OCI-LY3 (cell line): Measurements from ENCODE around the gene ATP8A2.

Experiments
- H2AFZ ChIP-seq: fragments of 200-600, 300-600 bp; shearing (Covaris generic); 2 replicates; pipeline ENCODE4 v1.6.0; 2014; ENCODE audit warnings: antibody characterized with exemption, low read depth, low read length
- H3K27ac ChIP-seq: fragments of 200-600, 300-600 bp; sonication (generic); 2 replicates; pipeline ENCODE4 v1.5.1; 2014; ENCODE audit warnings: mild to moderate bottlenecking, low read length, moderate library complexity, mixed read lengths
- H3K27me3 ChIP-seq: fragments of 200-600, 300-600 bp; sonication (generic); 2 replicates; pipeline ENCODE4 v1.6.1; 2014; ENCODE audit warnings: low read depth, low read length, mixed read lengths
- H3K36me3 ChIP-seq: fragments of 200-600, 300-600 bp; sonication (generic); replicated peaks from 2 replicates; pipeline ENCODE3; 2014; ENCODE audit warnings: low read depth, low read length, mixed read lengths
- H3K4me1 ChIP-seq: fragments of 300-600, 200-600 bp; sonication (generic); 2 replicates; pipeline ENCODE4 v1.6.1; 2014; ENCODE audit warnings: low read length, mixed read lengths
- H3K4me2 ChIP-seq: fragments of 200-600, 300-600 bp; sonication (generic); 2 replicates; pipeline ENCODE4 v1.6.1; 2014; ENCODE audit warnings: low read length, mixed read lengths
- H3K4me3 ChIP-seq: fragments of 300-600, 200-600 bp; sonication (generic); 2 replicates; pipeline ENCODE4 v1.5.1; 2014; ENCODE audit warnings: antibody characterized with exemption, mild to moderate bottlenecking, low read length, moderate library complexity
- H3K79me2 ChIP-seq: fragments of 300-600, 200-600 bp; shearing (Covaris generic); 2 replicates; pipeline ENCODE4 v1.6.1; 2014; ENCODE audit warnings: mild to moderate bottlenecking, low read length, mixed read lengths
- H3K9ac ChIP-seq: fragments of 300-600, 200-600 bp; shearing (Covaris generic); 2 replicates; pipeline ENCODE4 v1.6.0; 2014; ENCODE audit warnings: mild to moderate bottlenecking, low read length, moderate library complexity
- H3K9me3 ChIP-seq: fragments of 200-600, 300-600 bp; shearing (Covaris generic); 2 replicates; pipeline ENCODE4 v1.6.1; 2014; ENCODE audit warnings: low read length, mixed read lengths; ENCODE audit not compliant: insufficient read depth
- H4K20me1 ChIP-seq: fragments of 200-600, 300-600 bp; sonication (generic); 2 replicates; pipeline ENCODE4 v1.6.1; 2016; ENCODE audit warnings: low read length, mixed read lengths; ENCODE audit not compliant: insufficient read depth
- CTCF ChIP-seq: fragments of 200-600, 300-600 bp; sonication (generic); IDR thresholded peaks from 2 replicates; pipeline ENCODE4 v1.5.1; 2014; ENCODE audit warnings: antibody characterized with exemption, low read length, low read depth
- EZH2phosphoT487 ChIP-seq: fragments of 200-600 bp; shearing (Covaris generic); IDR thresholded peaks from 2 replicates; pipeline ENCODE4 v1.6.1; 2018; ENCODE audit warnings: antibody characterized with exemption, mixed run types, low read depth

The ATP8A2 gene

GRCh38 chr13:25602176-25602575 is 230.4 kb downstream of the ATP8A2 start:
- Histone ChIP-seq H3K27me3 (peaks cover 63% of the 10 kb centered on the region), H3K4me1 (no peaks in the 10 kb centered on the region), H3K4me3 (no peak overlapping the region), H3K79me2 (no peaks in the 10 kb centered on the region), H3K4me2 (no peak overlapping the region), H3K9me3 (no peaks in the 10 kb centered on the region), H4K20me1 (no peaks in the 10 kb centered on the region), H3K36me3 (no peaks in the 10 kb centered on the region), H2AFZ (no peak overlapping the region), H3K27ac (no peak overlapping the region), H3K9ac (no peak overlapping the region)
- no peak for TF ChIP-seq EZH2phosphoT487
- TF ChIP-seq CTCF = no peak

- Histone ChIP-seq H3K4me1 (no peaks in the 10 kb centered on the region), H3K27me3 (peaks cover 45% of the 10 kb centered on the region), H3K4me2 (no peak overlapping the region), H4K20me1 (no peaks in the 10 kb centered on the region), H3K9me3 (no peaks in the 10 kb centered on the region), H3K27ac (no peak overlapping the region), H3K79me2 (no peaks in the 10 kb centered on the region), H3K9ac (no peak overlapping the region), H3K4me3 (no peak overlapping the region), H2AFZ (no peak overlapping the region), H3K36me3 (no peaks in the 10 kb centered on the region)
- TF ChIP-seq CTCF (no peak), EZH2phosphoT487 (no peak)
Measured at GRCh38 chr13:25604106-25604505, 232.3 kb downstream of the ATP8A2 start.

GRCh38 chr13:25607096-25607495 is 235.3 kb downstream of the ATP8A2 start:
- Histone ChIP-seq H3K27ac (no peak overlapping the region), H3K9ac (no peak overlapping the region), H3K4me1 (no peaks in the 10 kb centered on the region), H3K36me3 (no peaks in the 10 kb centered on the region), H3K9me3 (no peaks in the 10 kb centered on the region), H3K4me3 (no peak overlapping the region), H2AFZ (no peak overlapping the region), H3K79me2 (no peaks in the 10 kb centered on the region), H3K27me3 (peaks cover 25% of the 10 kb centered on the region), H4K20me1 (no peaks in the 10 kb centered on the region), H3K4me2 (no peak overlapping the region)
- TF ChIP-seq EZH2phosphoT487 (no peak), CTCF (no peak)

- no peak overlapping the region for H2AFZ ChIP-seq
- no peak overlapping the region for H3K4me3 ChIP-seq
- no peak overlapping the region for H3K4me2 ChIP-seq
- peaks cover 21% of the 10 kb centered on the region for H3K27me3 ChIP-seq
- no peak overlapping the region for H3K9ac ChIP-seq
- H3K27ac ChIP-seq = no peak overlapping the region
- no peaks in the 10 kb centered on the region for H4K20me1 ChIP-seq
- no peaks in the 10 kb centered on the region for H3K79me2 ChIP-seq
- H3K4me1 ChIP-seq = no peaks in the 10 kb centered on the region
- no peaks in the 10 kb centered on the region for H3K9me3 ChIP-seq
- TF ChIP-seq EZH2phosphoT487 (no peak), CTCF (no peak)
- no peaks in the 10 kb centered on the region for H3K36me3 ChIP-seq
Measured at GRCh38 chr13:25608181-25608580, 236.4 kb downstream of the ATP8A2 start.
